Measurements from ENCODE around the gene EEIG1. TPM values are rescaled to one million over a fixed set of nuclear protein-coding genes. Genes with fewer than 3 reads are reported as not detected.
A peak's percentile ranks its signal among the peaks of the same experiment; 100 is the strongest.

EEIG1 gene
- total RNA-seq, 1 donor from 2014 or later = 5.7 TPM

- DNase-seq (ENCODE audit: low spot score in 2 of 2) = no peak
- no peak for FAIRE-seq
Measured at GRCh38 chr9:127961613-127962155, 19.1 kb downstream of the EEIG1 start.

GRCh38 chr9:127961155-127961490 lies 19.7 kb downstream of the EEIG1 start:
- DNase-seq (ENCODE audit: low spot score in 2 of 2) (no peak), FAIRE-seq (no peak)

- DNase-seq (ENCODE audit: low spot score in 2 of 2) (no peak), FAIRE-seq (no peak)
Measured at GRCh38 chr9:127960410-127961154, 20.2 kb downstream of the EEIG1 start.

- DNase-seq (ENCODE audit: low spot score in 2 of 2) (no peak), FAIRE-seq (no peak)
Measured at GRCh38 chr9:127959841-127960409, 20.9 kb downstream of the EEIG1 start.

- no peak for DNase-seq (ENCODE audit: low spot score in 2 of 2)
- no peak for FAIRE-seq
Measured at GRCh38 chr9:127959398-127959797, 21.4 kb downstream of the EEIG1 start.

GRCh38 chr9:127958728-127959127 lies 22.1 kb downstream of the EEIG1 start:
- no peak for DNase-seq (ENCODE audit: low spot score in 2 of 2)
- no peak for FAIRE-seq

- DNase-seq (ENCODE audit: low spot score in 2 of 2) (peak in 1 of 2 donors; percentile 77), FAIRE-seq (no peak)
Measured at GRCh38 chr9:127955294-127956015, 25.3 kb downstream of the EEIG1 start.

GRCh38 chr9:127954831-127955293 lies 25.9 kb downstream of the EEIG1 start:
- FAIRE-seq (no peak), DNase-seq (ENCODE audit: low spot score in 2 of 2) (peak in 1 of 2 donors; percentile 70)

GRCh38 chr9:127953768-127954505 lies 26.9 kb downstream of the EEIG1 start:
- no peak for DNase-seq (ENCODE audit: low spot score in 2 of 2)
- no peak for FAIRE-seq

GRCh38 chr9:127953154-127953553 lies 27.6 kb downstream of the EEIG1 start:
- FAIRE-seq (no peak), DNase-seq (ENCODE audit: low spot score in 2 of 2) (no peak)

GRCh38 chr9:127950513-127951289 lies 30.1 kb downstream of the EEIG1 start:
- no peak for FAIRE-seq
- peak; percentile 72 to 73 for DNase-seq (ENCODE audit: low spot score in 2 of 2)

GRCh38 chr9:127949827-127950512 lies 30.8 kb downstream of the EEIG1 start:
- no peak for FAIRE-seq

GRCh38 chr9:127947841-127948710 lies 32.7 kb downstream of the EEIG1 start:
- FAIRE-seq (no peak), DNase-seq (ENCODE audit: low spot score in 2 of 2) (no peak)

More at GRCh38 chr9:127949827-127950512, 30.8 kb downstream of the EEIG1 start:
- DNase-seq (ENCODE audit: low spot score in 2 of 2) = no peak

- FAIRE-seq (no peak), DNase-seq (ENCODE audit: low spot score in 2 of 2) (no peak)
Measured at GRCh38 chr9:127946728-127947127, 34.1 kb downstream of the EEIG1 start.

GRCh38 chr9:127945942-127946341 lies 34.8 kb downstream of the EEIG1 start:
- DNase-seq (ENCODE audit: low spot score in 2 of 2) (no peak), FAIRE-seq (no peak)

GRCh38 chr9:127945338-127945737 lies 35.5 kb downstream of the EEIG1 start:
- FAIRE-seq (no peak), DNase-seq (ENCODE audit: low spot score in 2 of 2) (no peak)

GRCh38 chr9:127944586-127945218 lies 36.1 kb downstream of the EEIG1 start:
- no peak for DNase-seq (ENCODE audit: low spot score in 2 of 2)
- FAIRE-seq = no peak

GRCh38 chr9:127943731-127944144 lies 37.1 kb downstream of the EEIG1 start:
- DNase-seq (ENCODE audit: low spot score in 2 of 2) = peak; percentile 79 to 88
- no peak for FAIRE-seq

Data from frontal cortex (tissue), 4 donors.